PFSK-1 (cell line): Measurements from ENCODE around the gene BNIP5.

ENCODE experiments used
- FOXP2 ChIP-seq: optimal IDR thresholded peaks from 2 replicates; pipeline ENCODE3; 2011; ENCODE audit warnings: borderline replicate concordance, control low read depth, inconsistent platforms; ENCODE audit not compliant: insufficient read depth; ENCODE audit errors: extremely low read length, extremely low read depth
- POLR2AphosphoS5 ChIP-seq: IDR thresholded peaks from 2 replicates; pipeline ENCODE4 v1.6.1; 2012; ENCODE audit warnings: low read depth, mild to moderate bottlenecking, control low read depth, low read length, moderate library complexity
- SIN3A ChIP-seq: IDR thresholded peaks from 2 replicates; pipeline ENCODE4 v1.6.1; 2012; ENCODE audit warnings: mild to moderate bottlenecking, low read length, moderate library complexity, borderline replicate concordance; ENCODE audit not compliant: insufficient read depth
- TAF1 ChIP-seq: IDR thresholded peaks from 2 replicates; pipeline ENCODE4 v1.6.1; 2012; ENCODE audit warnings: low read length, control low read depth, borderline replicate concordance; ENCODE audit not compliant: insufficient read depth
- TF ChIP-seq, protein P1 (sequence below), 2 experiments: IDR thresholded peaks; 2 replicates each; pipeline versions ENCODE4 v1.6.1 to v1.8.0; 2011 to 2012; ENCODE audit warnings: low read depth in 2 of 2, low read length in 2 of 2, control low read depth in 1 of 2, inconsistent platforms in 1 of 2, mild to moderate bottlenecking in 1 of 2, moderate library complexity in 1 of 2; ENCODE audit not compliant: insufficient read depth in 1 of 2

The BNIP5 gene

DNA sequence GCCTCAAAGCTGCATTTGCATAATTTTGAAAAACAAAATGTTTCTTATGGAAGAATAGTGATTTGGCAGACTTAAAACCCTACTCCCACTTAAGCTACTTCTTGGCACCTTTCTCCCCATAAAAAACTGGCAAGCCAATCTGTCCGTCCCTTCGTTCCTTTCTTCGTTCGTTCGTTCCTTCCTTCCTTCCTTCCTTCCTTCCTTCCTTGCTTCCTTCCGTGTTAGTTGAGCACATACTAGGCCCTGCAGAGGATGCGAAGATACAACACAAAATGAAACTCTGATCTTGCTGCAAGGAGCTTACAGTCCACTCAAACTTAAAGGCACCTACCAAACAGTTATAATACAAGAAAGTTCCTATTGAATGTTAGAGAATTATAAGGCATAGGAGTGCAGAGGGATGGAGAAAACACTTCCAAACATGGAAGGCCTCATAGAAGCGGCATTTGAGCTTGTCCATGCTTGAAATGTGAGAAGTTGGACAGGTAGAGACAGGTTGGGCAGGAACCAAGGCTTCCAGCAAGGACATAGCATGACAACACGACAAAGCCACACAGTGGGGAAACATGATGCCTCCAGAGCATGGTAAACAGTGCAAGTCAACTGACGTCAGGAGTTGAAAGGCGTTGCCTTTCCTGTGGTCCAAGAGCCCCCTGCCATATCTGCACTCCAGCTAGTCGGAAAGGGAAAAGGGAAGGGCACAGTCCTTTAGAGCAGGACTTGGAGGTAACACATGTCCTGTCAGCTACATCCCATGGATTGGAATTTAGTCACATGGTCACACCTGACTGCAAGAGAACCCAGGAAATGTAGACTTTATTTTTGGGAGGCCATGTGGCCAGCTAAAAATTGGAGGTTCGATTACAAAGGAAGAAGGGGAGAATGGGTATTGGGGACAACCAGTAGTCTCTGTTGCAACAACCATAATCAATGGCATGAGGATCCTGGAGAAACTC lies 59.8 kb downstream of the BNIP5 start:
- no peak for TF ChIP-seq FOXP2
- TF ChIP-seq, protein P1, sequence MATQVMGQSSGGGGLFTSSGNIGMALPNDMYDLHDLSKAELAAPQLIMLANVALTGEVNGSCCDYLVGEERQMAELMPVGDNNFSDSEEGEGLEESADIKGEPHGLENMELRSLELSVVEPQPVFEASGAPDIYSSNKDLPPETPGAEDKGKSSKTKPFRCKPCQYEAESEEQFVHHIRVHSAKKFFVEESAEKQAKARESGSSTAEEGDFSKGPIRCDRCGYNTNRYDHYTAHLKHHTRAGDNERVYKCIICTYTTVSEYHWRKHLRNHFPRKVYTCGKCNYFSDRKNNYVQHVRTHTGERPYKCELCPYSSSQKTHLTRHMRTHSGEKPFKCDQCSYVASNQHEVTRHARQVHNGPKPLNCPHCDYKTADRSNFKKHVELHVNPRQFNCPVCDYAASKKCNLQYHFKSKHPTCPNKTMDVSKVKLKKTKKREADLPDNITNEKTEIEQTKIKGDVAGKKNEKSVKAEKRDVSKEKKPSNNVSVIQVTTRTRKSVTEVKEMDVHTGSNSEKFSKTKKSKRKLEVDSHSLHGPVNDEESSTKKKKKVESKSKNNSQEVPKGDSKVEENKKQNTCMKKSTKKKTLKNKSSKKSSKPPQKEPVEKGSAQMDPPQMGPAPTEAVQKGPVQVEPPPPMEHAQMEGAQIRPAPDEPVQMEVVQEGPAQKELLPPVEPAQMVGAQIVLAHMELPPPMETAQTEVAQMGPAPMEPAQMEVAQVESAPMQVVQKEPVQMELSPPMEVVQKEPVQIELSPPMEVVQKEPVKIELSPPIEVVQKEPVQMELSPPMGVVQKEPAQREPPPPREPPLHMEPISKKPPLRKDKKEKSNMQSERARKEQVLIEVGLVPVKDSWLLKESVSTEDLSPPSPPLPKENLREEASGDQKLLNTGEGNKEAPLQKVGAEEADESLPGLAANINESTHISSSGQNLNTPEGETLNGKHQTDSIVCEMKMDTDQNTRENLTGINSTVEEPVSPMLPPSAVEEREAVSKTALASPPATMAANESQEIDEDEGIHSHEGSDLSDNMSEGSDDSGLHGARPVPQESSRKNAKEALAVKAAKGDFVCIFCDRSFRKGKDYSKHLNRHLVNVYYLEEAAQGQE (IDR thresholded peaks at IDR 0.05; ENCODE audit: insufficient read depth in 1 of 2, low read depth in 2 of 2, low read length in 2 of 2) = no peak
- TF ChIP-seq SIN3A = no peak
- TF ChIP-seq TAF1 = no peak
- TF ChIP-seq POLR2AphosphoS5 = no peak

DNA sequence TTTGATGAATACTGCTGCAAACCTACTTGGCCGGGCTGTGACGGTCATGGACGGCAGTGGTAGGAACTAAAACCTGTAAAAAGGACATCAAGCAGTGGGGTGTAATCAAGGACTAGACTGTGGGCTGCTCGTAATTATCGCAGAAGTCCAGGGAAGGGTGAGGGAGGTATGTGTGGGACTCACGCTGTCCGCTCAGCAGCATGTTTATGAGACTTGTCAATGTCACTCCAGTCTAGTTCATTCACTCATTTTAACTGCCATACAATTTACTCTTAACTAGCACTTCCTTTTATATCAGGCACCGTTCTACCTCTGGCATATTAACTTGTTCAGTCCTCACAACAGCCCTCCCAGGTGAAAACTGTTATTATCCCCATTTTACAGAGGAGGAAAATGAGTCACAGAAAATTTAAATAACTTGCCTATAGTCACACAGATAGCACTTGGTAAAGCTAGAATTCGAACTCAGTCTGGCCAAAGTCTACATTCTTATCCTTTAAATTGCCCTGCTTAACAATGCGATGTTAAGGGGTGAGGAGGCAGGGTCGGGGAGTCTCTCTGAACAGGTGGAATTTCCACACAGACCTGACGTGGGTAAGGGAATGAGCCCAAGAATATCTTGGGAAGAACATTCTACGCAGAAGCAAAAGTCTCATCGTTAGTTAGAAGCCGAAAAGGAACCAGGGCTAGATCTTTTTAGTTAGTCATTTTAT lies 62.7 kb downstream of the BNIP5 start:
- TF ChIP-seq SIN3A (no peak), FOXP2 (no peak), POLR2AphosphoS5 (no peak), TAF1 (no peak)
- TF ChIP-seq, protein P1 (IDR thresholded peaks at IDR 0.05; ENCODE audit: insufficient read depth in 1 of 2, low read depth in 2 of 2, low read length in 2 of 2) = no peak

DNA sequence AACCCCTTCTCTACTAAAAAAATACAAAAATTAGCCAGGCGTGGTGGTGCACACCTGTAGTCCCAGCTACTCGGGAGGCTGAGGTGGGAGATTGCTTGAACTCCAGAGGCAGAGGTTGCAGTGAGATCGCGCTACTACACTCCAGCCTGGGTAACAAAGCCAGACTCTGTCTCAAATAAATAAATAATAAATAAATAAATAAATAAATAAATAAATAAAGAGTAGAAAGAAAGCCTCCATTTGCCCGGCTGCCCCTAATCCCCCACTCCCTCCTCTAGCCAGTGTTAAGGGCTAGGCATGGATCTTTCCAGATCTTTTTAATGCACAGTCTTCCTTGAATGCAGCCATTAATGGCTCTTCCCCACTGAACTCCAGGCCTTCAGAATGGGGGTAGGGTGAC lies 63.6 kb downstream of the BNIP5 start:
- no peak for TF ChIP-seq POLR2AphosphoS5
- no peak for TF ChIP-seq SIN3A

DNA sequence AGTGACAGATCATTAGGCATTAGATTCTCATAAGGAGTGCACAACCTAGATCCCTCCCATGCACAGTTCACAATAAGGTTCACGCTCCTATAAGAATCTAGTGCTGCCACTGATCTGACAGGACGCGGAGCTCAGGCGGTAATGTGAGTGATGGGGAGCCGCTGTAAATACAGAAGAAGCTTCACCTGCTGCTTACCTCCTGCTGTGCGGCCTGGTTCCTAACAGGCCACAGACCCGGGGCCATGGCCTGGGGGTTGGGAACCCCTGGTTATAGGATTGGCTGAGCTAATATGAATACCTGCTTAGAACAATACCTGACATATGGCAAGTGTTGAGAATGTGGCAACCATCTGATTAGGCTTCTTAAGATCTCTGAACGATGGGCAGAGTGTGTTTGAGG lies 64.5 kb downstream of the BNIP5 start:
- no peak for TF ChIP-seq POLR2AphosphoS5
- TF ChIP-seq SIN3A = no peak
- TF ChIP-seq, protein P1 (IDR thresholded peaks at IDR 0.05; ENCODE audit: insufficient read depth in 1 of 2, low read depth in 2 of 2, low read length in 2 of 2) = no peak
- no peak for TF ChIP-seq FOXP2
- no peak for TF ChIP-seq TAF1

DNA sequence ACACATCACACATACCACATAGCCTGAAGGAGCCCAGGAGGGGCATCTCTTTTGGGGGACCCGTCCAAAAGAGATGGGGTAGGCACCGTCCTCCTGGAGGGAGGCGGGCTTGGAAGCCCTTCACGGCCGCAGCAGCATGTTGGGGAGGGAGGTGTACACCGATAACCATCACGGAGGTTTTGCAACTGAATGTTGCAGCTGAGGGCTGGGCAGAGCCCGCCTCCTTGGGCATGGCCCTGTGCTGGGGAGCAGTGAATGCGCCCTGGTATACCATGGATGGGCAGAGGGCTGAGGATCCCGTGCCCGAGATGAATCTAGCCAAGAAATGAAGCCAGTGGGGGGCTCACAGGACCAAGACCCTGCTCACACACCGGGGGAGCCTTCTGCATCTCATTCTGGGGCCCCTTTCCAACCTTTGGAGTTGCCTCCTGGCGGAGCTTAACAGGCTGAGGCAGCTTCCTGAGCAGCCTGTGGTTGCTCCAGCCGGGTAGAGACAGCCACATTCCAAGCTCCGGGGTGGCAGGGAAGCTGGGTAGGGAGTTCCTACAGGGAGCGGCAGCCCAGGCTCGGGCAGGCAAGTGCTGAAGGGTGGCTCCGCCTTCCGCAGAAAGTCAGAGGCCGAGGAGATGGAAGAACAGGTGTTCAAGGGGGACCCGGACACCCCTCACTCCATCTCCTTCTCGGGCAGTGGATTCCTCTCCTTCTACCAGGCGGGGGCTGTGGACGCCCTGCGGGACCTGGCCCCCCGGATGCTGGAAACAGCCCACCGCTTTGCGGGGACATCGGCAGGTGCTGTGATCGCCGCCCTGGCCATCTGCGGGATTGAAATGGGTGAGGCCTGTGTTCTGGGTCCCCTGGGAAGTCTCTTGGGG lies 66.6 kb downstream of the BNIP5 start, which contains the start of gene PNPLA1:
Gene PNPLA1, plus strand, starts transcription at position 227 of the 872 bp plus-strand sequence. Its CDS starts 400 bp downstream, at position 627.
- TF ChIP-seq POLR2AphosphoS5 (no peak), SIN3A (no peak), TAF1 (no peak), FOXP2 (no peak)
- TF ChIP-seq, protein P1 (IDR thresholded peaks at IDR 0.05; ENCODE audit: insufficient read depth in 1 of 2, low read depth in 2 of 2, low read length in 2 of 2) = no peak
